ENCODE data around the gene SUGCT.

Gene SUGCT

GRCh38 chr7:40276061-40276460 is 141.3 kb downstream of the SUGCT start:
- no peak for DNase-seq

- DNase-seq = no peak
Measured at GRCh38 chr7:40279991-40280390, 145.2 kb downstream of the SUGCT start.

GRCh38 chr7:40282858-40283257 is 148.1 kb downstream of the SUGCT start:
- DNase-seq = no peak

GRCh38 chr7:40283391-40283790 is 148.6 kb downstream of the SUGCT start:
- no peak for DNase-seq

GRCh38 chr7:40288827-40289226 is 154.0 kb downstream of the SUGCT start:
- DNase-seq = no peak

GRCh38 chr7:40297741-40298311 is 163.0 kb downstream of the SUGCT start:
- no peak for DNase-seq

GRCh38 chr7:40298421-40298820 is 163.6 kb downstream of the SUGCT start:
- DNase-seq = no peak

GRCh38 chr7:40299097-40299496 is 164.3 kb downstream of the SUGCT start:
- DNase-seq = no peak

GRCh38 chr7:40300146-40300670 is 165.4 kb downstream of the SUGCT start:
- DNase-seq = no peak

- no peak for DNase-seq
Measured at GRCh38 chr7:40301486-40302068, 166.8 kb downstream of the SUGCT start.

GRCh38 chr7:40303996-40304395 is 169.2 kb downstream of the SUGCT start:
- no peak for DNase-seq

- DNase-seq = no peak
Measured at GRCh38 chr7:40305229-40305628, 170.4 kb downstream of the SUGCT start.

- no peak for DNase-seq
Measured at GRCh38 chr7:40306025-40306424, 171.2 kb downstream of the SUGCT start.

GRCh38 chr7:40306596-40306995 is 171.8 kb downstream of the SUGCT start:
- no peak for DNase-seq

GRCh38 chr7:40310258-40310657 is 175.5 kb downstream of the SUGCT start:
- DNase-seq = no peak

GRCh38 chr7:40311307-40311706 is 176.5 kb downstream of the SUGCT start:
- no peak for DNase-seq

GRCh38 chr7:40315277-40315676 is 180.5 kb downstream of the SUGCT start:
- DNase-seq = no peak

- DNase-seq = no peak
Measured at GRCh38 chr7:40316176-40316575, 181.4 kb downstream of the SUGCT start.

- DNase-seq = no peak
Measured at GRCh38 chr7:40324914-40325313, 190.1 kb downstream of the SUGCT start.

- no peak for DNase-seq
Measured at GRCh38 chr7:40327113-40327512, 192.3 kb downstream of the SUGCT start.

- DNase-seq = no peak
Measured at GRCh38 chr7:40327873-40328272, 193.1 kb downstream of the SUGCT start.

GRCh38 chr7:40329601-40330153 is 194.9 kb downstream of the SUGCT start:
- no peak for DNase-seq

GRCh38 chr7:40330408-40330807 is 195.6 kb downstream of the SUGCT start:
- DNase-seq = no peak

- no peak for DNase-seq
Measured at GRCh38 chr7:40331915-40332314, 197.1 kb downstream of the SUGCT start.

- DNase-seq = no peak
Measured at GRCh38 chr7:40332516-40332915, 197.7 kb downstream of the SUGCT start.
